ENCODE results near the gene CLTCL1.

- TF ChIP-seq SIN3A (IDR thresholded peaks at IDR 0.05; ENCODE audit: borderline replicate concordance, insufficient read depth, low read depth, low read length), result no peak
- no peak for TF ChIP-seq CTCF (IDR thresholded peaks at IDR 0.05)
- no peak for TF ChIP-seq POLR2AphosphoS5 (IDR thresholded peaks at IDR 0.05; ENCODE audit: low read depth, low read length)
- TF ChIP-seq REST (IDR thresholded peaks at IDR 0.05; ENCODE audit: insufficient read depth in 1 of 2, low read depth in 2 of 2, low read length in 1 of 2), result no peak
- no peak for TF ChIP-seq TCF7L2 (IDR thresholded peaks at IDR 0.05; ENCODE audit: low read depth, low read length)
Observed at GRCh38 chr22:19317865-19318264, 26.3 kb upstream of the CLTCL1 start.
